Islet of Langerhans (tissue), 1 donor: ENCODE measurements around the gene LZTS3.
"Not testable (repeated sequence)": the region's sequence is repeated elsewhere in the genome, so short reads cannot be mapped to it uniquely, and the experiment has no call there.

Experiments used
- FAIRE-seq: peaks from one replicate; lab custom pipeline; 2011; peaks lifted over from hg19 to GRCh38; lab: Jason Lieb, UNC

LZTS3 gene

GRCh38 chr20:3172933-3173609 lies at the start of gene LZTS3:
Gene LZTS3, minus strand, starts transcription at chr20:3173549. Its CDS starts 6,386 bp downstream, at chr20:3167163.
- no peak for FAIRE-seq

- no peak for FAIRE-seq
Measured at GRCh38 chr20:3221398-3222226, 48.3 kb upstream of the LZTS3 start.

- FAIRE-seq = no peak
Measured at GRCh38 chr20:3218307-3218988, 45.1 kb upstream of the LZTS3 start.

GRCh38 chr20:3215359-3215917 lies 42.1 kb upstream of the LZTS3 start:
- not testable (repeated sequence) for FAIRE-seq

- FAIRE-seq = no peak
Measured at GRCh38 chr20:3213226-3213625, 39.9 kb upstream of the LZTS3 start.

GRCh38 chr20:3210346-3210745 lies 37.0 kb upstream of the LZTS3 start:
- FAIRE-seq = no peak

GRCh38 chr20:3209946-3210317 lies 36.6 kb upstream of the LZTS3 start:
- no peak for FAIRE-seq

- no peak for FAIRE-seq
Measured at GRCh38 chr20:3209257-3209945, 36.1 kb upstream of the LZTS3 start, which contains the start of gene ITPA. Gene ITPA, plus strand, starts transcription at chr20:3209498. Its CDS starts 54 bp downstream, at chr20:3209552.

GRCh38 chr20:3208786-3209256 lies 35.5 kb upstream of the LZTS3 start:
- no peak for FAIRE-seq

GRCh38 chr20:3204124-3204794 lies 30.9 kb upstream of the LZTS3 start, which contains the start of gene DDRGK1:
Gene DDRGK1, minus strand, starts transcription at chr20:3204682. Its CDS starts 55 bp downstream, at chr20:3204627.
- FAIRE-seq = no peak

GRCh38 chr20:3203315-3204123 lies 30.2 kb upstream of the LZTS3 start:
- no peak for FAIRE-seq

GRCh38 chr20:3202965-3203314 lies 29.6 kb upstream of the LZTS3 start:
- no peak for FAIRE-seq

GRCh38 chr20:3199976-3200755 lies 26.8 kb upstream of the LZTS3 start:
- FAIRE-seq = no peak

- FAIRE-seq = no peak
Measured at GRCh38 chr20:3199206-3199605, 25.9 kb upstream of the LZTS3 start.

GRCh38 chr20:3195590-3196237 lies 22.4 kb upstream of the LZTS3 start:
- FAIRE-seq = no peak

- no peak for FAIRE-seq
Measured at GRCh38 chr20:3194617-3195280, 21.4 kb upstream of the LZTS3 start.

GRCh38 chr20:3193806-3194616 lies 20.7 kb upstream of the LZTS3 start:
- FAIRE-seq = no peak
